Heart right ventricle (tissue), 16 donors: ENCODE measurements around the gene DPP8. TPM values are rescaled to one million over a fixed set of nuclear protein-coding genes. Genes with fewer than 3 reads are reported as not detected.

Experiments used
- ATAC-seq, 8 donors: fragments of 200-7000 bp; cut with Tn5 transposase; one replicate each; pipeline ENCODE4 v1.9.1; 2020; ENCODE audit warnings: mild to moderate bottlenecking in 8 of 8, moderate library complexity in 8 of 8, moderate number of reproducible peaks in 1 of 8
- DNase-seq, 2 donors: peaks; one replicate each; pipeline ENCODE4 v3.0.0-alpha.2; 2020
- H3K27ac ChIP-seq, 10 donors: fragments of 200-600 bp; sonication (generic) in 2 of 10; one replicate each; pipeline versions ENCODE4 v1.5.0 to v1.8.0; 2020 to 2022; ENCODE audit warnings: mild to moderate bottlenecking in 3 of 10
- H3K27me3 ChIP-seq, 7 donors: fragments of 200-600 bp; one replicate each; pipeline ENCODE4 v1.8.0; 2021 to 2022; ENCODE audit warnings: mild to moderate bottlenecking in 2 of 7
- H3K36me3 ChIP-seq, 9 donors: fragments of 200-600 bp; sonication (generic) in 1 of 9; one replicate each; pipeline versions ENCODE4 v1.5.0 to v1.8.0; 2020 to 2022; ENCODE audit warnings: mild to moderate bottlenecking in 2 of 9
- H3K4me1 ChIP-seq, 9 donors: fragments of 200-600 bp; sonication (generic) in 1 of 9; one replicate each; pipeline versions ENCODE4 v1.5.0 to v1.8.0; 2020 to 2022; ENCODE audit warnings: mild to moderate bottlenecking in 4 of 9
- H3K4me3 ChIP-seq, 10 donors: fragments of 200-600 bp; sonication (generic) in 2 of 10; one replicate each; pipeline versions ENCODE4 v1.5.0 to v1.8.0; 2020 to 2022; ENCODE audit warnings: mild to moderate bottlenecking in 7 of 10, moderate library complexity in 2 of 10
- H3K9me3 ChIP-seq, 11 donors: fragments of 200-600 bp in 10 of 11; sonication (generic) in 2 of 11; one replicate each; pipeline versions ENCODE4 v1.5.0 to v1.8.0; 2013 to 2022; ENCODE audit warnings: mild to moderate bottlenecking in 2 of 11, control low read depth in 1 of 11, moderate library complexity in 1 of 11
- WGBS, 2 donors: extraction: QIAGEN DNeasy Blood & Tissue Kit; methylation state at CpG; one replicate each; pipeline ENCODE4 v1.1.7; 2013; ENCODE audit warnings: inconsistent platforms in 1 of 2; 5-methylcytosine and 5-hydroxymethylcytosine counted together
- intact Hi-C, 10 donors: fragments of 100-400 bp; cut with DNase I; formaldehyde crosslinking; loops; one replicate each; pipeline versions ENCODE4 v1.11.1 to v1.14.2; 2022
- long read RNA-seq, 3 donors: library from polyadenylated mRNA; unstranded; transcript quantifications; one replicate each; pipeline ENCODE4 v2.0.0, GENCODE V29; 2020 to 2021
- polyA plus RNA-seq, 2 donors: library from polyadenylated mRNA; stranded (reverse); fragments of 200-250 nt; gene quantifications; one replicate each; pipeline ENCODE4 v1.2.3, GENCODE V29; 2013
- total RNA-seq, 10 donors: library from RNA; stranded (reverse); fragmentation: NEBNext Ultra II Directional in 3 of 10; extraction: Animal tissue kit (Norgen Biotek cat#: 25700) in 3 of 10; gene quantifications; one replicate each; pipeline versions ENCODE4 v1.2.1 to v1.2.4, GENCODE V29; 2021 to 2023
- TF ChIP-seq, protein P1 (sequence below), 9 donors: fragments of 200-600 bp; sonication (generic) in 2 of 9; IDR thresholded peaks; one replicate each; pipeline versions ENCODE4 v1.5.0 to v1.8.0; 2021 to 2022; ENCODE audit warnings: antibody characterized with exemption in 9 of 9, mild to moderate bottlenecking in 5 of 9, moderate library complexity in 1 of 9
- donor health status: Arrhythmogenic right ventricular cardiomyopathy.
- donor health status: ischemic (EF 13 %, LVEDD 7.1; RV severe dilation, severe dysfunction).
- donor health status: healthy with polysubstance abuse.
- donor health status: DM: no; HTN: yes; CAD: no.
- donor health status: DM: no; HTN: no; CAD: no.
- donor health status: ischemic (EF 25% LVEDD 6.9; RV normal size, moderate dysfunction).
- donor health status: ischemic (EF 25% LVEDD 5.7; RV mildly dilated, moderate dysfunction).
- donor health status: healthy.
- donor health status: DM: yes; HTN: yes; CAD: no.
- donor health status: Ischemic cardiomyopathy.
- donor health status: ischemic (EF 35%, LVEDD 5.7; RV mildly dilated, moderate dysfunction).
- donor health status: nonischemic (EF 11% LVEDD 7.7; RV severe dilation, severe dysfunction).
- donor health status: DM: yes; HTN: yes; CAD: no.
- donor health status: PGD.
- donor health status: ischemic (EF 29% LVEDD 5.4; RV normal size, mild dysfunction).
- donor health status: nonischemic (EF 23%, LVEDD 6.1; RV moderate dilation, normal function).

The DPP8 gene
- total RNA-seq: 10 to 100 TPM; 32.3 to 45.3 (median 38.9) TPM
- polyA plus RNA-seq: 1 to 10 TPM; 6.9 to 8.8 TPM
- long read RNA-seq, donor 1, transcript DPP8-201 (20 exons, 3,139 nt): major isoform, 25 of 51 reads
- long read RNA-seq, donor 1, partial matches to known transcripts: 8 of 51 reads
- long read RNA-seq, donor 1, other reads (novel, unspliced or antisense): 16 of 51 reads
- long read RNA-seq, donor 2, transcript DPP8-201 (20 exons, 3,139 nt): major isoform, 20 of 51 reads
- long read RNA-seq, donor 2, partial matches to known transcripts: 11 of 51 reads
- long read RNA-seq, donor 2, other reads (novel, unspliced or antisense): 20 of 51 reads
- long read RNA-seq, donor 3, transcript DPP8-201 (20 exons, 3,139 nt): major isoform, 33 of 94 reads
- long read RNA-seq, donor 3, partial matches to known transcripts: 23 of 94 reads
- long read RNA-seq, donor 3, other reads (novel, unspliced or antisense): 37 of 94 reads

DNA sequence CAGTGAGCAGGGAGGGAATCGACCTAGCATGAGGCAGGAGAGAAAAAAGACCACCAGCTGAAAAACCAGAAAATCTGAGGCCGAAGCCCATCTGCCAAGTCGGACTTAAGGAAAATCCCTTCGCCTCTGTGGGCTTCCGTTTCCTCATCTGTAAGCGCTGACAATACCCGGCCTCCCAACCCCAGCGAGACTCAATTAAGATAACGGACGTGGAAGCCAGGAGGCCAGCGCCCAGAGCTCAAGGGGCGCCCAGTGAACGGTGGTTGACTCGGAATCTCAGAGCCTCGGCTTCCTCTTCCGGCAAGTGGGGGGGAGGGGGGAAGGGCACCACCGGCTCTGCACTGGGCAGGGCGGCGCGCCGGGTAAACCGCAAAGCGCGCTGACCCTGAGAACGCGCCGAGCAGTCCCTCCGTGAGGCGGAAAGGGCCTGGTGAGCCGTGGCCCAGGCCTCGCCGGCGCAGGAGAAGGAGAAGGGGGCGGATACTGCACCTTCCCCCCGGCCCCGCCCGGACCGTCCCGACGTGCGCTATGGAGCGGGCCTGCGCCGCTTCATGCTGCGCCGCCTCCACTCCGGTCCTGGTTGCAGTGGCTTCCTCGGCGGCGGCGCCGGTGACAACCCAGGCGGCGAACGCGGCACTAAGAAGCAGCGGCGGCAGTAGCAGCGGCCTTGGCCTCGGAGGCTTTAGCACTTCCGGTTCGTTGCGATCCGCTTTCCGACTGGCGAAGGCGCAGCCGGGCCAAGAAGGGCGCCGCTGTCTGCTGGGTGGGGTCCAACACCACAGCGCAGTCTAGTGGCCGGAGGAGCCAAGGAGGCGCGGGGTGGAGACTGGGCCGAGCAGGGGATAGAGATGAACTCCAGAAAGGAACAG is at the start of gene DPP8:
Gene DPP8, minus strand, starts transcription at position 693 of the 869 bp plus-strand sequence. CDS start 5,136 bp downstream, outside the sequence.
- intact Hi-C loops: no loop called here
- Histone ChIP-seq H3K4me3 (peak within 1 kb of the TSS; percentile 89 to 100 (median 98)), H3K27me3 (no peaks in the 10 kb centered on the region), H3K9me3 (no peaks in the 10 kb centered on the region), H3K4me1 (peaks cover 11 to 47% (median 42%) of the 10 kb centered on the region in 9 donors), H3K36me3 (peaks cover 0 to 21% (median 0%) of the 10 kb centered on the region in 9 donors), H3K27ac (peak within 1 kb of the TSS; percentile 84 to 98 (median 93))
- peak; percentile 98 to 99 (median 98) for ATAC-seq
- peak; percentile 93 to 94 for DNase-seq
- TF ChIP-seq, protein P1, sequence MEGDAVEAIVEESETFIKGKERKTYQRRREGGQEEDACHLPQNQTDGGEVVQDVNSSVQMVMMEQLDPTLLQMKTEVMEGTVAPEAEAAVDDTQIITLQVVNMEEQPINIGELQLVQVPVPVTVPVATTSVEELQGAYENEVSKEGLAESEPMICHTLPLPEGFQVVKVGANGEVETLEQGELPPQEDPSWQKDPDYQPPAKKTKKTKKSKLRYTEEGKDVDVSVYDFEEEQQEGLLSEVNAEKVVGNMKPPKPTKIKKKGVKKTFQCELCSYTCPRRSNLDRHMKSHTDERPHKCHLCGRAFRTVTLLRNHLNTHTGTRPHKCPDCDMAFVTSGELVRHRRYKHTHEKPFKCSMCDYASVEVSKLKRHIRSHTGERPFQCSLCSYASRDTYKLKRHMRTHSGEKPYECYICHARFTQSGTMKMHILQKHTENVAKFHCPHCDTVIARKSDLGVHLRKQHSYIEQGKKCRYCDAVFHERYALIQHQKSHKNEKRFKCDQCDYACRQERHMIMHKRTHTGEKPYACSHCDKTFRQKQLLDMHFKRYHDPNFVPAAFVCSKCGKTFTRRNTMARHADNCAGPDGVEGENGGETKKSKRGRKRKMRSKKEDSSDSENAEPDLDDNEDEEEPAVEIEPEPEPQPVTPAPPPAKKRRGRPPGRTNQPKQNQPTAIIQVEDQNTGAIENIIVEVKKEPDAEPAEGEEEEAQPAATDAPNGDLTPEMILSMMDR (IDR thresholded peaks at IDR 0.05): peak; percentile 53 to 97 (median 83)
- 0 to 1% methylated on average over 74 to 75 of the region's 75 CpGs for WGBS, 2 donors

DNA sequence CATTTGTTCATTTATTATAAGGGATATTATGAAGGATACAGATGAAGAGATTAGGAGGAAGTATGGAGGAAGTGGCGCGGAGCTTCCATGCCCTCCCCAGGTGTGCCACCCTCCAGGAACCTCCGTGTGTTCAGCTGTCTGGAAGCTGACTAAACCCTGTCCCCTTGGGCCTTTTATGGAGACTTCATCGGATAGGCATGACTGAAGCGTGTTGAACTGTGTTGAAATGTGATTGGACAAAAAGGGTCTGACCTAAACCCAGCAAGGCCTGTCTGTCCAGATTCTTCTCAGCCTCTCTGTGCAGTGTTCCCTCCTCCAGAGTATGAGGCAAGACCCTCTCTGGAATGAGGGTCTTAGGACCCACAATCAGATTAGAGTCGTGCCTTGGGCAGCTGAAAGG is 44.4 kb upstream of the DPP8 start:
- Histone ChIP-seq H3K9me3 (peaks cover 0 to 2% (median 0%) of the 10 kb centered on the region in 11 donors), H3K4me3 (no peak overlapping the region), H3K36me3 (peaks cover 0 to 91% (median 36%) of the 10 kb centered on the region in 9 donors), H3K27ac (no peak overlapping the region), H3K4me1 (no peaks in the 10 kb centered on the region), H3K27me3 (no peaks in the 10 kb centered on the region)
- no peak for ATAC-seq
- TF ChIP-seq, protein P1 (IDR thresholded peaks at IDR 0.05): no peak
- intact Hi-C loops: no loop called here
- DNase-seq: no peak
- 93 to 95% methylated on average over 6 of the region's 6 CpGs for WGBS, 2 donors

DNA sequence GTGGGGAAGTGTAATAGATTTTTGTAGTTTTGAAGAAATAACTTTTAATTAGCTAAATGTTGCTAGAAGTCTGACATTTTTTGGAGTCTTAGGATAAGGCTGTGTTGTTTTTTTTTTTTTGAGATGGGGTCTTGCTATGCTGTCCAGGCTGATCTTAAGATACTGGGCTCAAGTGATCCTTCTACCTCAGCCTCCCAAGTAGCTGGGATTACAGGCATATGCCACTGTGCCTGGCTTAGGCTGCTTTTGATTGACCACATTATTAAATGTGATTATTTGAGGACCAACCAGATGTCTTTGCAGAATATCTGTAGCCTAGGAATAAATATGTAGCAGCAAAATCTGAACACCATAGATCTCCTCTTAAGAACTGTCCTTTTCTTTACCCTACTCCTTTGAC is 42.5 kb upstream of the DPP8 start:
- H3K4me1 ChIP-seq: no peaks in the 10 kb centered on the region
- no peak overlapping the region for H3K27ac ChIP-seq
- intact Hi-C loops: no loop called here
- H3K27me3 ChIP-seq: no peaks in the 10 kb centered on the region
- peaks cover 0 to 90% (median 32%) of the 10 kb centered on the region in 9 donors for H3K36me3 ChIP-seq
- H3K4me3 ChIP-seq: no peak overlapping the region
- TF ChIP-seq, protein P1 (IDR thresholded peaks at IDR 0.05): no peak
- ATAC-seq (no peak), DNase-seq (no peak)
- no peaks in the 10 kb centered on the region for H3K9me3 ChIP-seq

DNA sequence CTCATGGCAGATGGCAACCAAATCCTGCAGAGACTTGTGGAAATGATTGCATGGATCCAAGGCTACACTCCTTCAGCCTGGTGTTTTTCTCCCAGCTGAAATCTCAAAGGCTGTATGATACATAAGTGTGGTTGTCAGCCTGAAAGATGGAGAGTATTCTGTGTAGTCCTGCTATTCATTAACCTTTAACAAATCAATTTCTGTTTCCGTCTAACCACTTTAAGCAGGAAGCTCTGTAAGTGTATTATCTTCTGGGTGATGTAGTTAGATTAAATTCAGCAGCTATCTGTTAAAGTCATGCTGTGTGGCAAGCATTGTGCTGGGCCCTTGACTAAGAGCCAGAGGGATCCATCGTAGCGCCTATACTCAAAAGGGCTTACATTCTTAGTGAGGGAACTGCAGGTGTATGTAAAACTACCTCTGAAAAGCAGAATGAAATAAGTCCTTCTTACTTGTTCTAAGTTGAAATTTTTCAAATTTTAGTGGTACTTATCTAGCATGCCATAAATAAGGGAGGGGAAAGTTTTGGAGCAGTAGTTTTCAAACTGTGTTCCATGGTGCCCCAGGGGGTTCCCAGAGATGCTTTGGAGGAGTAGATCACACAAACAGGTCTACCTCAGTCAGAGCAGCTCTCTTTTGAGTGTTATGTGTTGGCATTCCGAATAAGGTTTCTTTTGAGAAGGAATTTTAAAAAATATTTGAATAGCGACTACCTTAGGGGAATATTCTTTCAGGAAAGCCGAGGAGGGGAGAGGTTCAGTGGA is 41.7 kb upstream of the DPP8 start:
- Histone ChIP-seq H3K36me3 (peaks cover 0 to 86% (median 25%) of the 10 kb centered on the region in 9 donors), H3K9me3 (no peaks in the 10 kb centered on the region), H3K4me3 (no peak overlapping the region), H3K27ac (no peak overlapping the region), H3K4me1 (no peaks in the 10 kb centered on the region), H3K27me3 (no peaks in the 10 kb centered on the region)
- no peak for DNase-seq
- TF ChIP-seq, protein P1 (IDR thresholded peaks at IDR 0.05): no peak
- intact Hi-C loops: no loop called here
- 96 to 98% methylated on average over 6 of the region's 6 CpGs for WGBS, 2 donors
- ATAC-seq: no peak
